ENCODE measurements around the gene TPX2.

The TPX2 gene

DNA sequence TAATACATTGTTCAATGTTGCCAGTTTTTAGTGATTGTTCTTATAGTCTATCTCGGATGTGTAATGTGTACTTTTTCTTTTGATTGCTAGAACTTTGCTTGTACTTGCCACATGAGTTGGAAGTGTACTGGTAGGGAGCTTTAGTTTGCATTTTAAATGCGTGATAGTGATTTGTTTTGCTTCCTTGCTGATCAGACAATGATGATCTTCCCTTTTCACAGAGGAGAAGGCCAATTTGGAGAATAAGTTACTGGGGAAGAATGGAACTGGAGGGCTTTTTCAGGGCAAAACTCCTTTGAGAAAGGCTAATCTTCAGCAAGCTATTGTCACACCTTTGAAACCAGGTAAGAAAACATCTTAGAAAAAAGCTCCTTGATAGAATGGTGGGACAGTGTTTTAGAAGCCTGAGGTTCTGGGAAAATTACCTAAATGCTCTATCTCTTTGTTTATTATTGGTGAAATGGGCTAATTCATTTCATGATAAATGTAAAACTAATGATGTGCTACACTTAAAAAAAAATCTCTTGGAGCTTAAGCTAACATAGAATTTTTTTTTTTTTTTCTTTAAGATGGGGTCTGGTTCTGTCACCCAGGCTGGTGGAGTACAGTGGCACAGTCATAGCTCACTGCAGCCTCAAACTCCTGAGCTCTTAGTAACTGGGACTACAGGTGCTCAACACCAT lies 20.9 kb downstream of the TPX2 start:
- no peak for DNase-seq (ENCODE audit: low spot score)

GRCh38 chr20:31760519-31761240 lies 21.6 kb downstream of the TPX2 start:
- DNase-seq (ENCODE audit: low spot score), result no peak

- peak; percentile 48 for DNase-seq (ENCODE audit: low spot score)
Measured at GRCh38 chr20:31764641-31765305, 25.7 kb downstream of the TPX2 start.

DNA sequence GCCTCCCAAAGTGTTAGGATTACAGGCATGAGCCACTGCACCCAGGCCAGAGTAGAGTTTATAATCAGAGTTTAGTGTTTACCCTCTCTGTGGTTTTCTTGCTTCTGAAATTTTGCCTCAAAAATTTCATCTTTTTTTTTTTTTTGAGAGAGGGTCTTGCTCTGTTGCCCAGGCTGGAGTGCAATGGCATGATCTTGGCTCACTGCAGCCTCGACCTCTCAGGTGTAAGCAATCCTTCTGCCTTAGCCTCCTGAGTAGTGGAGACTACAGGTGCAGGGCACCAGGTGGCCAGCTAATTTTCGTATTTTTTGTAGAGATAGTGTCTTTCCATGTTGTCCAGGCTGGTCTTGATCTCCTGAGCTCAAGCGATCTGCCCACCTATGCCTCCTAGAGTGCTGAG lies 28.7 kb downstream of the TPX2 start:
- DNase-seq (ENCODE audit: low spot score), result no peak

- DNase-seq (ENCODE audit: low spot score), result no peak
Measured at GRCh38 chr20:31769681-31770080, 30.6 kb downstream of the TPX2 start.

GRCh38 chr20:31770243-31770642 lies 31.2 kb downstream of the TPX2 start:
- no peak for DNase-seq (ENCODE audit: low spot score)

GRCh38 chr20:31774408-31774807 lies 35.3 kb downstream of the TPX2 start:
- no peak for DNase-seq (ENCODE audit: low spot score)

DNA sequence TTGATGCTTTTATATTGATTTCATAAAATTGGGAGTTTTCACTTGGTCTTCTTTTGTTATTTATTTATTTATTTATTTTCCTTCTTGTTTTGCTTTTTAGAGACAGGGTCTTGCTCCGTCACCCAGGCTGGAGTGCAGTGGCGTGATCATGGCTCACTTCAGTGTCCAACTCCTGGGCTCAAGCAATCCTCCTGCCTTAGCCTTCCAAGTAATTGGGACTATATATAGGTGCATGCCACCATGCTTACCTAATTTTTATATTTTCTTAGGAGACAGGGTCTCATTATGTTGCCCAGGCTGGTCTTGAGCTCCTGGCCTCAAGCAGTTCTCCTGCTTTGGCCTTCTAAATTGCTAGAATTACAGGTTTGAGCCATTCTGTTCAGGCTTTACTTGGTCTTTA lies 41.7 kb downstream of the TPX2 start:
- DNase-seq (ENCODE audit: low spot score), result no peak

GRCh38 chr20:31781945-31782344 lies 42.9 kb downstream of the TPX2 start:
- DNase-seq (ENCODE audit: low spot score), result no peak

DNA sequence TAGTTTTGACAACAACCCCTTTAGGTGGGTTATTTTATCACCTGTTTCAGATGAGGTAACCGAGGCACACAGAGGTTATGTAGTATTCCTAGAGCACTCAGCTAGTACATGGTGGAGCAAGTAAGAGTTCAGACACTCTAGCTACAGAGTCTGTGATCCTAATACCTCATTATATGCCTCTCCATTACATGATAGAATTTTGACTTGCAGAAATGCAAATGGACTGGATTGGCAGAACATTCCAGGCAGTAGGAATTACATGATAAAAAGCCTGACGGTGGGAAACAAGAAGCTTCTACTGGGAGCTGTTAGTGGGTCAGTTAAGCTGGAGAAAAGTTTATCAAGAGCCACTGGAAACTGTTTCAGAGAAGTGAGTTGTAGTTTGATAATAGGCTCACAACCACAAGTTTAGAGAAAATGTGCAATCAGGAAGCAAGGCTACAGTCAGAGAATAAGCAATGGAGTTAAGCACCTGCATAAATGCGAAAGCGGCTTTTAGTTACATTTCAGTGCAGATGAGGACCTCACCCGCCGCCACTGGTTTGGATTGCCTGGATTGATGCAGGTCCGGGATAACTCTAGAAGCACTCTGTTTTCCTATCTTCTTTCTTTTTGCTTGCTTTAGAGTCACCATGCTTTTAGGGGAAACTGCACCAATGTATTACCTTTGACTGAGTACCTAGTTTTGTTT lies 45.4 kb downstream of the TPX2 start:
- no peak for DNase-seq (ENCODE audit: low spot score)

- DNase-seq (ENCODE audit: low spot score), result no peak
Measured at GRCh38 chr20:31785089-31785488, 46.0 kb downstream of the TPX2 start.

- DNase-seq (ENCODE audit: low spot score), result peak; percentile 58
Measured at GRCh38 chr20:31788578-31788977, 49.5 kb downstream of the TPX2 start.

DNA sequence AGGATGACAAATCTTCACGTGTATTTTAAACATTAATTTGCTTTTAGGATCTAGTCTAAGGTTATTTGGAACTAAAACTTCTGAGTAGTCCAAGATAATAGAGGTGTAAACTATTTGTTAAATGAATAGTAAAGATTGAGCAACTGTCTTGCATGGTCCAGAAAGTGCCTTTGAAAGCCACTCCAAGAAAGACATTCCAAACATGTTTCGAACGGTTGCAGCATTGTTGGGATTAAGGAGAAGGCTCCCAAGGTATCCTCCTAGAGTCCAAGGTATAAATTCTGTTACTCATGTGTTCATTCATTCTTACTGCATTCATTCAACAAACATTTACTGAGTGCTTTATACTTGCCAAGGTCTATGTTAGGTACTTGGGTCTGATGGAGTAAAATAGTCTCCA lies 51.3 kb downstream of the TPX2 start:
- no peak for DNase-seq (ENCODE audit: low spot score)

DNA sequence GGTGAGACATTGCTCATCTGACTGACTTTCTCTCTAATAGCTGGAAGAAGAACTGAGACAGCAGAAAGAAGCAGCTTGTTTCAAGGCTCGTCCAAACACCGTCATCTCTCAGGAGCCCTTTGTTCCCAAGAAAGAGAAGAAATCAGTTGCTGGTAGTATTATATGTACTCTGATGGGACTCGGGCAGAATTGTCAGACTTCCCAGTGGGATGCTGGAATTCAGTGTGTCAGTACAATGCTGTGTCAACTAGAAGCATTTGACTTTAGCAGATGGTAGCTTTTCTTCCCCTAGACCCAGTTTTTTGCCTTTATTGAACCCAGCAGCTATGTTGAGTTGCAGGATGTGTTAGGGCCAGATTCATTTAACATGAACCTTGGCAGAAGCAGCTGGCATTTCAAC lies 58.3 kb downstream of the TPX2 start:
- no peak for DNase-seq (ENCODE audit: low spot score)

GRCh38 chr20:31801508-31801907 lies 62.4 kb downstream of the TPX2 start:
- no peak for DNase-seq (ENCODE audit: low spot score)

GRCh38 chr20:31803552-31804291 lies 64.6 kb downstream of the TPX2 start:
- no peak for DNase-seq (ENCODE audit: low spot score)

DNA sequence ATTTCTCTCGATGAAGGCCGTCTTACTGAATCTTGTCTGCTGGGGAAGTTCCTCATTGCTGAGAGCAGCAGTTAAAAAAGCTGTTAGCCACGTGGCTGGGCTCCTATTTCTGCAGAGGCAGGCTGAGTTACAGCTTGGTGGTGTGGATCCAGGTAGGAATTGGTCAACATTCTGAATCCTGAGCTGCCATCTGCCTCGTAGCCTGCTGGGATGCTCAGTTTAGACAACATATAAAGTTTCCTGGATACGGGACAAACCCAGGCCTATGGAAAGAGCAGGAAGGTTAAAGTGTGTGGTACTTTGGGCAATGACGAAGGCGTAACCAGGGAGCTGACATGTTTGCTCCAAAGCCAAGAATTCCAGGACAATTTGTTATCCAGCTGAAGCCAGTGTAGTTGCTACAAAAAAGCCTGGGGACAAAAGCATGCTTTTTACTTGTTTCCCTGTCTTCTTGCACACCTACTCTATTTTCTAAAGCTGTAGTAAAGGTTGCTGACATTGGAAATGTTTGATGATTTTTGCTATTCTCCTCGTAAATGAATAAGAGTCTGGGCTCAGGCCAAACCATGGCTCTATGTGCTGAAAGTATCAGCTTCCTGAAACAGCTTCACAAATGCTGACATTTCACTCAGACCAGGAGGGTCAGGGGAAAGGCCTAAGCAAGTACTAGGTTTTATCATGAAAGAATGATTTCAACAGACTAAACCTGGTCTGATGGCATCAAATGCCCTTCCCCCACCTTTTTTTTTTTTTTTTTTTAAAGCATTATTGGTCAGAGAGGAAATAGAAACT lies 67.7 kb downstream of the TPX2 start:
- DNase-seq (ENCODE audit: low spot score), result no peak

- no peak for DNase-seq (ENCODE audit: low spot score)
Measured at GRCh38 chr20:31808481-31808880, 69.4 kb downstream of the TPX2 start.

- peak; percentile 56 for DNase-seq (ENCODE audit: low spot score)
Measured at GRCh38 chr20:31809661-31810060, 70.6 kb downstream of the TPX2 start.

DNA sequence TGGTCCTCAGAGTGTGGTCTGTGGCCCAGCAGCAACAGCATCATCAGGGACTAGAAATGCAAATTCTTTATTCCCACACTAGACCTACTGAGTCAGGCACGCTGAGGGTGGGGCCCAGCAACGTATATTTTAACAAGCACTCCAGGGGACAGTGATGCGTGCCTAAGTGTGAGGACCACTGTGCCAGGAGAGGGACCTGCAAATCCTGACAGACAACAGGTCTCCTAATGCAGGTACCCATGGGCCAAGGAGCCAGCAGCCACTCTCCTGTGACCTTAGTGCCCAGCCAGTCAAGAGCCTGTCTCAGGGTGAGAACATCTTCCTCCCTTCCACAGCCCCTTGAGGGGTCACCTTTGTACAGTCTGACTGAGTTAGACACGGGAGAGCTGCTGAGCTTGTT lies 72.1 kb downstream of the TPX2 start:
- no peak for DNase-seq (ENCODE audit: low spot score)

Measured in hepatic stellate cell (primary cell).